ENCODE measurements around the gene ATP10B. TPM values are rescaled to one million over a fixed set of nuclear protein-coding genes. Genes with fewer than 3 reads are reported as not detected.

Gene ATP10B
- total RNA-seq, 1 donor from 2014 or later, result not detected

GRCh38 chr5:160565376-160565775, 286.6 kb downstream of the ATP10B start:
- intact Hi-C loops (cut with micrococcal nuclease), result no loop called here

- intact Hi-C loops (cut with micrococcal nuclease), result no loop called here
These were observed 295.2 kb downstream of the ATP10B start for GRCh38 chr5:160556846-160557245.

GRCh38 chr5:160555971-160556631, 295.9 kb downstream of the ATP10B start:
- intact Hi-C loops (cut with micrococcal nuclease), result no loop called here

- intact Hi-C loops (cut with micrococcal nuclease), result no loop called here
These were observed 296.4 kb downstream of the ATP10B start for GRCh38 chr5:160555581-160555970.

GRCh38 chr5:160550075-160550474, 301.9 kb downstream of the ATP10B start:
- intact Hi-C loops (cut with micrococcal nuclease), result no loop called here

- intact Hi-C loops (cut with micrococcal nuclease), result no loop called here
These were observed 302.9 kb downstream of the ATP10B start for GRCh38 chr5:160548949-160549645.

- intact Hi-C loops (cut with micrococcal nuclease), result no loop called here
These were observed 304.1 kb downstream of the ATP10B start for GRCh38 chr5:160547872-160548271.

GRCh38 chr5:160547061-160547460, 304.9 kb downstream of the ATP10B start:
- intact Hi-C loops (cut with micrococcal nuclease), result no loop called here

GRCh38 chr5:160545832-160546231, 306.2 kb downstream of the ATP10B start:
- intact Hi-C loops (cut with micrococcal nuclease), result no loop called here

GRCh38 chr5:160543395-160543794, 308.6 kb downstream of the ATP10B start:
- intact Hi-C loops (cut with micrococcal nuclease), result no loop called here

- intact Hi-C loops (cut with micrococcal nuclease), result no loop called here
These were observed 309.2 kb downstream of the ATP10B start for GRCh38 chr5:160542840-160543239.

GRCh38 chr5:160542281-160542680, 309.7 kb downstream of the ATP10B start:
- intact Hi-C loops (cut with micrococcal nuclease), result no loop called here

GRCh38 chr5:160539431-160539830, 312.6 kb downstream of the ATP10B start:
- intact Hi-C loops (cut with micrococcal nuclease), result no loop called here

GRCh38 chr5:160537940-160538339, 314.1 kb downstream of the ATP10B start:
- intact Hi-C loops (cut with micrococcal nuclease), result no loop called here

GRCh38 chr5:160537116-160537515, 314.9 kb downstream of the ATP10B start:
- intact Hi-C loops (cut with micrococcal nuclease), result no loop called here

- intact Hi-C loops (cut with micrococcal nuclease), result no loop called here
These were observed 317.1 kb downstream of the ATP10B start for GRCh38 chr5:160534914-160535313.

GRCh38 chr5:160534125-160534524, 317.9 kb downstream of the ATP10B start:
- intact Hi-C loops (cut with micrococcal nuclease), result no loop called here

- intact Hi-C loops (cut with micrococcal nuclease), result no loop called here
These were observed 326.3 kb downstream of the ATP10B start for GRCh38 chr5:160525471-160526261.

- intact Hi-C loops (cut with micrococcal nuclease), result no loop called here
These were observed 327.2 kb downstream of the ATP10B start for GRCh38 chr5:160524827-160525226.

GRCh38 chr5:160523502-160524163, 328.4 kb downstream of the ATP10B start:
- intact Hi-C loops (cut with micrococcal nuclease), result no loop called here

- intact Hi-C loops (cut with micrococcal nuclease), result no loop called here
These were observed 330.7 kb downstream of the ATP10B start for GRCh38 chr5:160521392-160521663.

Measured in T-helper 1 cell treated with Interleukin-12 subunit alpha and Interleukin-12 subunit beta and Interleukin-4 antibody, amounts not matched to agents 30 ng/mL and 1 ng/mL, for 36 hours (primary cell).